ENCODE data around the gene ABCA4. TPM values are rescaled to one million over a fixed set of nuclear protein-coding genes. Genes with fewer than 3 reads are reported as not detected.

ABCA4 gene
- total RNA-seq, 1 experiment from 2014 or later = 0.09 TPM

DNA sequence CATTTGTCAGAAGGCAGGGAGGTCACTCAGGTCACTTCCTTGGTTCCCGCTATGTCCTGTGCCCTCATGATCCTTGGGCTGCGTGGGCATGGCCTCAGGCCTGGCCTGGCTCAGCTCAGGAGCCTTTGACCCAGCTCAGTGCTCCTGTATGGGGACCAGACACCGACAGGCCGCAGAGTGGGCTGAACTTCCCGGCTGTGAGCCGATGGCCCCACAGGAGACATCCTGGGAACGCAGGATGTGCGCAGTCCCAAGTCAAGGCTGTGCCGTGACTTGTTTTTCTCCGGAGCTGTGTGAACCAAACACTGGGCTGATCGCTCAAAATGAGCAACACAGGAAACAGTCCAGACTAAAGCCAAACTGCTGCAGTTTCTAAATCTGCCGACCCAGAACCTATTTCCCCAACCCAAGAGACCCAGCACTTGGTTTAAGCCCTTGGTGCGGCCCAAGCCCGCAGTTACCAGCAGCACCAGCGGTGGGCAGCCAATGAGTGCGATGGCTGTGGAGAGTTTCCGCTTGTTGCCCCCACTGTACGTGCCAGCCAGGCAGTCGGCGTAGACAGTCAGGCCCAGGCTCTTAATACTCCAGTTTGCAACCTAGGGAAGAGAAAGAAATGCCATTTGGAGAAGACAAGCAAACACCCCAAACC is 119.4 kb downstream of the ABCA4 start:
- CTCF ChIA-PET = interaction anchor here (1.1 kb wide), 1 partner anchor 38 kb away, joined by 3 read pairs; no protein-coding TSS in a partner anchor
- Mint-ChIP-seq H3K36me3 (no peaks in the 10 kb centered on the region), H3K27me3 (ENCODE audit: low read depth) (no peaks in the 10 kb centered on the region), H3K4me3 (no peak overlapping the region), H3K4me1 (peaks cover 2% of the 10 kb centered on the region; the same call in 1 of the 2 replicates), H3K9me3 (no peaks in the 10 kb centered on the region), H3K27ac (no peak overlapping the region)
- TF ChIP-seq, protein P1, sequence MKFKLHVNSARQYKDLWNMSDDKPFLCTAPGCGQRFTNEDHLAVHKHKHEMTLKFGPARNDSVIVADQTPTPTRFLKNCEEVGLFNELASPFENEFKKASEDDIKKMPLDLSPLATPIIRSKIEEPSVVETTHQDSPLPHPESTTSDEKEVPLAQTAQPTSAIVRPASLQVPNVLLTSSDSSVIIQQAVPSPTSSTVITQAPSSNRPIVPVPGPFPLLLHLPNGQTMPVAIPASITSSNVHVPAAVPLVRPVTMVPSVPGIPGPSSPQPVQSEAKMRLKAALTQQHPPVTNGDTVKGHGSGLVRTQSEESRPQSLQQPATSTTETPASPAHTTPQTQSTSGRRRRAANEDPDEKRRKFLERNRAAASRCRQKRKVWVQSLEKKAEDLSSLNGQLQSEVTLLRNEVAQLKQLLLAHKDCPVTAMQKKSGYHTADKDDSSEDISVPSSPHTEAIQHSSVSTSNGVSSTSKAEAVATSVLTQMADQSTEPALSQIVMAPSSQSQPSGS (CRISPR knock-in tag; IDR thresholded peaks at IDR 0.05; ENCODE audit: borderline replicate concordance, low read depth) = no peak
- TF ChIP-seq JUN (CRISPR knock-in tag; IDR thresholded peaks at IDR 0.05) (no peak), IRF2 (CRISPR knock-in tag; IDR thresholded peaks at IDR 0.05; ENCODE audit: borderline replicate concordance, low read depth) (no peak)
- ATAC-seq (peak; percentile 81), DNase-seq (ENCODE audit: low spot score) (no peak)
- POLR2A ChIA-PET = no interaction called here

DNA sequence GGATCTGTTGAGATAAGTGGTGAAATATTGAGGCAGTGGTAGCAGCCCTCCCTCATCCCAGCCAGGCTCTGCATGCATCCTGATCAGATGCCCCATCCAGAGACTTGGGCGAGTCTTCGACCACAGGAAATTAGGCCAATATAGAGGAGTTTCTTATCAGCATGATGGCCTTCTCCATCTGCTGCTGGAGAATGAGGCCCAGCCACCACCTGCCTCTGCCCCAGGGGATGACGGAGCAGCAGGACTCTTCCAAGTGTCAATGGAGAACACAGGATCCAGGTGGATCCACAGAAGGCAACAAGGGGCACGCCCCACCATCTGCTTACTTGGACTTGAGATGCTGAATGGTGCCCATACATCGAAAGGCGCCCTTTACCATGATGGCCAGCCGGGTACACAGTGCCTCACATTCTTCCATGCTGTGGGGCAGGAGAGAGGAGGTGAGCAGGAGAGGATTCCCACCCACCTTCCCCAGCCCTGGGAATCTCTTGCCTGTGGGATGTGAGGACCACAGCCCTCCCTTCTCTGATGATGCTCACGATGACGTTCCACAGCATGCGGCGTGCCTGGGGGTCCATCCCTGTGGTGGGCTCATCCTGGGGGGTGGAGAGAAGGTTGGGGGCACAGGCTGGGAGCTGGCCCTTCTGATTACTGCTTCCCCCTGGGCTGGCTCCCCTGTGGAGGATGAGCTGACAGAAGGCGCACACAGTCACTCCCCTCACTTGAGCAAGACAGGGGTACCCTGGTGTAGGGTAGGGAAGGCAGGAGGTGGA is 120.3 kb downstream of the ABCA4 start:
- ATAC-seq = no peak
- Mint-ChIP-seq H3K9me3 (no peaks in the 10 kb centered on the region), H3K4me3 (no peak overlapping the region), H3K4me1 (peaks cover 2% of the 10 kb centered on the region; the same call in 1 of the 2 replicates), H3K27ac (no peak overlapping the region), H3K36me3 (no peaks in the 10 kb centered on the region), H3K27me3 (ENCODE audit: low read depth) (no peaks in the 10 kb centered on the region)
- TF ChIP-seq, protein P2, sequence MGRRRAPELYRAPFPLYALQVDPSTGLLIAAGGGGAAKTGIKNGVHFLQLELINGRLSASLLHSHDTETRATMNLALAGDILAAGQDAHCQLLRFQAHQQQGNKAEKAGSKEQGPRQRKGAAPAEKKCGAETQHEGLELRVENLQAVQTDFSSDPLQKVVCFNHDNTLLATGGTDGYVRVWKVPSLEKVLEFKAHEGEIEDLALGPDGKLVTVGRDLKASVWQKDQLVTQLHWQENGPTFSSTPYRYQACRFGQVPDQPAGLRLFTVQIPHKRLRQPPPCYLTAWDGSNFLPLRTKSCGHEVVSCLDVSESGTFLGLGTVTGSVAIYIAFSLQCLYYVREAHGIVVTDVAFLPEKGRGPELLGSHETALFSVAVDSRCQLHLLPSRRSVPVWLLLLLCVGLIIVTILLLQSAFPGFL (CRISPR knock-in tag; IDR thresholded peaks at IDR 0.05; ENCODE audit: borderline replicate concordance) = no peak
- TF ChIP-seq HMGA2 (CRISPR knock-in tag; IDR thresholded peaks at IDR 0.05) = no peak
- no peak for TF ChIP-seq JAZF1 (CRISPR knock-in tag; IDR thresholded peaks at IDR 0.05)
- TF ChIP-seq, protein P3, sequence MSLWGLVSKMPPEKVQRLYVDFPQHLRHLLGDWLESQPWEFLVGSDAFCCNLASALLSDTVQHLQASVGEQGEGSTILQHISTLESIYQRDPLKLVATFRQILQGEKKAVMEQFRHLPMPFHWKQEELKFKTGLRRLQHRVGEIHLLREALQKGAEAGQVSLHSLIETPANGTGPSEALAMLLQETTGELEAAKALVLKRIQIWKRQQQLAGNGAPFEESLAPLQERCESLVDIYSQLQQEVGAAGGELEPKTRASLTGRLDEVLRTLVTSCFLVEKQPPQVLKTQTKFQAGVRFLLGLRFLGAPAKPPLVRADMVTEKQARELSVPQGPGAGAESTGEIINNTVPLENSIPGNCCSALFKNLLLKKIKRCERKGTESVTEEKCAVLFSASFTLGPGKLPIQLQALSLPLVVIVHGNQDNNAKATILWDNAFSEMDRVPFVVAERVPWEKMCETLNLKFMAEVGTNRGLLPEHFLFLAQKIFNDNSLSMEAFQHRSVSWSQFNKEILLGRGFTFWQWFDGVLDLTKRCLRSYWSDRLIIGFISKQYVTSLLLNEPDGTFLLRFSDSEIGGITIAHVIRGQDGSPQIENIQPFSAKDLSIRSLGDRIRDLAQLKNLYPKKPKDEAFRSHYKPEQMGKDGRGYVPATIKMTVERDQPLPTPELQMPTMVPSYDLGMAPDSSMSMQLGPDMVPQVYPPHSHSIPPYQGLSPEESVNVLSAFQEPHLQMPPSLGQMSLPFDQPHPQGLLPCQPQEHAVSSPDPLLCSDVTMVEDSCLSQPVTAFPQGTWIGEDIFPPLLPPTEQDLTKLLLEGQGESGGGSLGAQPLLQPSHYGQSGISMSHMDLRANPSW (CRISPR knock-in tag; conservative IDR thresholded peaks at IDR 0.05; ENCODE audit: low read depth) = no peak
- TF ChIP-seq JUN (CRISPR knock-in tag; IDR thresholded peaks at IDR 0.05) = no peak
- no peak for TF ChIP-seq ZNF121 (CRISPR knock-in tag; IDR thresholded peaks at IDR 0.05)
- TF ChIP-seq ZNF219 (CRISPR knock-in tag; IDR thresholded peaks at IDR 0.05; ENCODE audit: borderline replicate concordance) = no peak
- DNase-seq (ENCODE audit: low spot score) = no peak
- ChIA-PET POLR2A (no interaction called here), CTCF (interaction anchor here (1.1 kb wide), 1 partner anchor 45 kb away, joined by 3 read pairs; no protein-coding TSS in a partner anchor)

DNA sequence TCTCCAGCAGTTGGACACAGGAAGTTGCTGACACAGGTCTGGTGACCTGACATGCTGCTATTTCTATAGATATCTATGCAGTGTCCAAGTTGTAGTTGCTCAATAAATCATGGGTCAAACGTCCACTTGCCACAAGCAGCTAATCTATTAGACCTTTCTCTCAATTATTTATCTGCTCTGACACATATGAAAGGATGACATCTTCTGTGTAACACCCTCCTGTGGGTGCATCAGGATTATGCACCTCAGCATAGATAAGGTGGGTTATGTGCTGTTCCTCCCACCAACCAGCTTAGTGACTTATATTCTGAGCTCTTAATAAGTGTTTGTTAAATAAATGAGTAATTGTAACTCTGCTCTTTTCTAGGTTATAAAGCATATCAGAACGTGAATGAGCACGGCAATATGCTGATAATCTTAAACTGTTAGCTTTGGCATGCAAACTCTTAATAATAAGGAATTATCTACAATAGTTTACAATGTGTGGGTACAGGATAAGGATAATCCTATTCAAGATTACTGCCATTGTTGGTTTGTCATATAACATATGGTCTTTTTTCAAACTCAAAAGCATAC is 121.0 kb downstream of the ABCA4 start:
- Mint-ChIP-seq H3K27me3 (ENCODE audit: low read depth) (no peaks in the 10 kb centered on the region), H3K4me3 (no peak overlapping the region), H3K36me3 (no peaks in the 10 kb centered on the region), H3K27ac (no peak overlapping the region), H3K4me1 (peaks cover 1% of the 10 kb centered on the region; the same call in 1 of the 2 replicates), H3K9me3 (no peaks in the 10 kb centered on the region)
- CTCF ChIA-PET = interaction anchor here (0.8 to 1.2 kb wide), 4 partner anchors 12 to 46 kb away, joined by 3 read pairs; no protein-coding TSS in a partner anchor
- DNase-seq (ENCODE audit: low spot score) (no peak), ATAC-seq (no peak)
- TF ChIP-seq RELA (CRISPR knock-in tag; IDR thresholded peaks at IDR 0.05; ENCODE audit: borderline replicate concordance) (no peak), CREB1 (CRISPR knock-in tag; IDR thresholded peaks at IDR 0.05) (no peak)
- TF ChIP-seq, protein P4, sequence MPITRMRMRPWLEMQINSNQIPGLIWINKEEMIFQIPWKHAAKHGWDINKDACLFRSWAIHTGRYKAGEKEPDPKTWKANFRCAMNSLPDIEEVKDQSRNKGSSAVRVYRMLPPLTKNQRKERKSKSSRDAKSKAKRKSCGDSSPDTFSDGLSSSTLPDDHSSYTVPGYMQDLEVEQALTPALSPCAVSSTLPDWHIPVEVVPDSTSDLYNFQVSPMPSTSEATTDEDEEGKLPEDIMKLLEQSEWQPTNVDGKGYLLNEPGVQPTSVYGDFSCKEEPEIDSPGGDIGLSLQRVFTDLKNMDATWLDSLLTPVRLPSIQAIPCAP (CRISPR knock-in tag; IDR thresholded peaks at IDR 0.05) = no peak
- TF ChIP-seq, protein P5, sequence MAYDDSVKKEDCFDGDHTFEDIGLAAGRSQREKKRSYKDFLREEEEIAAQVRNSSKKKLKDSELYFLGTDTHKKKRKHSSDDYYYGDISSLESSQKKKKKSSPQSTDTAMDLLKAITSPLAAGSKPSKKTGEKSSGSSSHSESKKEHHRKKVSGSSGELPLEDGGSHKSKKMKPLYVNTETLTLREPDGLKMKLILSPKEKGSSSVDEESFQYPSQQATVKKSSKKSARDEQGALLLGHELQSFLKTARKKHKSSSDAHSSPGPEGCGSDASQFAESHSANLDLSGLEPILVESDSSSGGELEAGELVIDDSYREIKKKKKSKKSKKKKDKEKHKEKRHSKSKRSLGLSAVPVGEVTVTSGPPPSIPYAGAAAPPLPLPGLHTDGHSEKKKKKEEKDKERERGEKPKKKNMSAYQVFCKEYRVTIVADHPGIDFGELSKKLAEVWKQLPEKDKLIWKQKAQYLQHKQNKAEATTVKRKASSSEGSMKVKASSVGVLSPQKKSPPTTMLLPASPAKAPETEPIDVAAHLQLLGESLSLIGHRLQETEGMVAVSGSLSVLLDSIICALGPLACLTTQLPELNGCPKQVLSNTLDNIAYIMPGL (CRISPR knock-in tag; IDR thresholded peaks at IDR 0.05) = no peak
- POLR2A ChIA-PET = no interaction called here

All from WTC11 (cell line).